ENCODE measurements around the gene PHF23.

GRCh38 chr17:7229504-7229903, 9.8 kb downstream of the PHF23 start:
- TF ChIP-seq, protein P1, sequence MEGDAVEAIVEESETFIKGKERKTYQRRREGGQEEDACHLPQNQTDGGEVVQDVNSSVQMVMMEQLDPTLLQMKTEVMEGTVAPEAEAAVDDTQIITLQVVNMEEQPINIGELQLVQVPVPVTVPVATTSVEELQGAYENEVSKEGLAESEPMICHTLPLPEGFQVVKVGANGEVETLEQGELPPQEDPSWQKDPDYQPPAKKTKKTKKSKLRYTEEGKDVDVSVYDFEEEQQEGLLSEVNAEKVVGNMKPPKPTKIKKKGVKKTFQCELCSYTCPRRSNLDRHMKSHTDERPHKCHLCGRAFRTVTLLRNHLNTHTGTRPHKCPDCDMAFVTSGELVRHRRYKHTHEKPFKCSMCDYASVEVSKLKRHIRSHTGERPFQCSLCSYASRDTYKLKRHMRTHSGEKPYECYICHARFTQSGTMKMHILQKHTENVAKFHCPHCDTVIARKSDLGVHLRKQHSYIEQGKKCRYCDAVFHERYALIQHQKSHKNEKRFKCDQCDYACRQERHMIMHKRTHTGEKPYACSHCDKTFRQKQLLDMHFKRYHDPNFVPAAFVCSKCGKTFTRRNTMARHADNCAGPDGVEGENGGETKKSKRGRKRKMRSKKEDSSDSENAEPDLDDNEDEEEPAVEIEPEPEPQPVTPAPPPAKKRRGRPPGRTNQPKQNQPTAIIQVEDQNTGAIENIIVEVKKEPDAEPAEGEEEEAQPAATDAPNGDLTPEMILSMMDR (conservative IDR thresholded peaks at IDR 0.05; ENCODE audit: low read depth, low read length): no peak
- TF ChIP-seq EZH2 (IDR thresholded peaks at IDR 0.05; ENCODE audit: borderline replicate concordance, low read depth, low read length, poor library complexity, severe bottlenecking): no peak

All from A673 (cell line).